Neural cell (in vitro differentiated cells): ENCODE data around the gene RGS18.

ENCODE experiments used
- EP300 ChIP-seq: fragments of 450-650 bp; conservative IDR thresholded peaks from 2 replicates; pipeline ENCODE4 v1.6.1; 2014; ENCODE audit warnings: antibody characterized with exemption, mild to moderate bottlenecking, moderate library complexity; ENCODE audit not compliant: poor library complexity, severe bottlenecking
- EZH2 ChIP-seq: fragments of 200-600, 300-800 bp; shearing (Covaris generic), sonication (generic); IDR thresholded peaks from 2 replicates; pipeline ENCODE4 v1.6.1; 2014; ENCODE audit warnings: antibody characterized with exemption, low read length, borderline replicate concordance, mild to moderate bottlenecking; ENCODE audit not compliant: insufficient read depth, poor library complexity, severe bottlenecking
- MXI1 ChIP-seq: fragments of 450-650 bp; conservative IDR thresholded peaks from 2 replicates; pipeline ENCODE4 v1.6.1; 2014; ENCODE audit warnings: antibody characterized with exemption, mild to moderate bottlenecking; ENCODE audit not compliant: poor library complexity, severe bottlenecking
- RAD21 ChIP-seq: fragments of 450-650 bp; conservative IDR thresholded peaks from 2 replicates; pipeline ENCODE4 v1.6.1; 2014; ENCODE audit warnings: antibody characterized with exemption, mild to moderate bottlenecking, moderate library complexity
- SMC3 ChIP-seq: fragments of 450-650 bp; conservative IDR thresholded peaks from 2 replicates; pipeline ENCODE4 v1.6.1; 2014; ENCODE audit warnings: antibody characterized with exemption, mild to moderate bottlenecking, moderate library complexity; ENCODE audit not compliant: poor library complexity
- TAF1 ChIP-seq: IDR thresholded peaks from 2 replicates; pipeline ENCODE4 v1.6.1; 2012; ENCODE audit warnings: low read depth
- TF ChIP-seq, protein P1 (sequence below): fragments of 450-650 bp; IDR thresholded peaks from 2 replicates; pipeline ENCODE4 v1.5.1; 2014; ENCODE audit warnings: antibody characterized with exemption, mild to moderate bottlenecking, moderate library complexity; ENCODE audit not compliant: poor library complexity, severe bottlenecking
- TF ChIP-seq, protein P2 (sequence below): IDR thresholded peaks from 2 replicates; pipeline ENCODE4 v1.6.1; 2012; ENCODE audit warnings: borderline replicate concordance

DNA sequence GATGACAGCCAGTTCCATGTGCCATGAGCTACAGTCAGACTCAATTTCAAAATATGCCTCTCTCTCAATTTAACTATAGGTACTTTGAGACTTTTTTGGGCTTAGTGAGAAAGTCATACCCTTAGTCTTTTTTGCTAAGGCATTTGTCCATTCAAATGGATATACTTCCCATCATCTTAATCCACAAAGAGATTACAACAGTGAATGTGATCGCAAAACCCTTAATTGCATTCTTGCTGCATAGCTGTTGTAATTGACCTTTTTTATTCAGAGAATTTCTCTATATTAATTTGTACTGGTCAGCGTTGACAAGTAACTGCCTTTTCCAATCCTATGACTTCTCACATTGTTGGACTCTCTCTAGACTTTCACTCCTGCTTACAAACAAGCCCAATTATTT lies 38.6 kb upstream of the RGS18 start:
- TF ChIP-seq, protein P1, sequence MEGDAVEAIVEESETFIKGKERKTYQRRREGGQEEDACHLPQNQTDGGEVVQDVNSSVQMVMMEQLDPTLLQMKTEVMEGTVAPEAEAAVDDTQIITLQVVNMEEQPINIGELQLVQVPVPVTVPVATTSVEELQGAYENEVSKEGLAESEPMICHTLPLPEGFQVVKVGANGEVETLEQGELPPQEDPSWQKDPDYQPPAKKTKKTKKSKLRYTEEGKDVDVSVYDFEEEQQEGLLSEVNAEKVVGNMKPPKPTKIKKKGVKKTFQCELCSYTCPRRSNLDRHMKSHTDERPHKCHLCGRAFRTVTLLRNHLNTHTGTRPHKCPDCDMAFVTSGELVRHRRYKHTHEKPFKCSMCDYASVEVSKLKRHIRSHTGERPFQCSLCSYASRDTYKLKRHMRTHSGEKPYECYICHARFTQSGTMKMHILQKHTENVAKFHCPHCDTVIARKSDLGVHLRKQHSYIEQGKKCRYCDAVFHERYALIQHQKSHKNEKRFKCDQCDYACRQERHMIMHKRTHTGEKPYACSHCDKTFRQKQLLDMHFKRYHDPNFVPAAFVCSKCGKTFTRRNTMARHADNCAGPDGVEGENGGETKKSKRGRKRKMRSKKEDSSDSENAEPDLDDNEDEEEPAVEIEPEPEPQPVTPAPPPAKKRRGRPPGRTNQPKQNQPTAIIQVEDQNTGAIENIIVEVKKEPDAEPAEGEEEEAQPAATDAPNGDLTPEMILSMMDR = no peak
- TF ChIP-seq, protein P2, sequence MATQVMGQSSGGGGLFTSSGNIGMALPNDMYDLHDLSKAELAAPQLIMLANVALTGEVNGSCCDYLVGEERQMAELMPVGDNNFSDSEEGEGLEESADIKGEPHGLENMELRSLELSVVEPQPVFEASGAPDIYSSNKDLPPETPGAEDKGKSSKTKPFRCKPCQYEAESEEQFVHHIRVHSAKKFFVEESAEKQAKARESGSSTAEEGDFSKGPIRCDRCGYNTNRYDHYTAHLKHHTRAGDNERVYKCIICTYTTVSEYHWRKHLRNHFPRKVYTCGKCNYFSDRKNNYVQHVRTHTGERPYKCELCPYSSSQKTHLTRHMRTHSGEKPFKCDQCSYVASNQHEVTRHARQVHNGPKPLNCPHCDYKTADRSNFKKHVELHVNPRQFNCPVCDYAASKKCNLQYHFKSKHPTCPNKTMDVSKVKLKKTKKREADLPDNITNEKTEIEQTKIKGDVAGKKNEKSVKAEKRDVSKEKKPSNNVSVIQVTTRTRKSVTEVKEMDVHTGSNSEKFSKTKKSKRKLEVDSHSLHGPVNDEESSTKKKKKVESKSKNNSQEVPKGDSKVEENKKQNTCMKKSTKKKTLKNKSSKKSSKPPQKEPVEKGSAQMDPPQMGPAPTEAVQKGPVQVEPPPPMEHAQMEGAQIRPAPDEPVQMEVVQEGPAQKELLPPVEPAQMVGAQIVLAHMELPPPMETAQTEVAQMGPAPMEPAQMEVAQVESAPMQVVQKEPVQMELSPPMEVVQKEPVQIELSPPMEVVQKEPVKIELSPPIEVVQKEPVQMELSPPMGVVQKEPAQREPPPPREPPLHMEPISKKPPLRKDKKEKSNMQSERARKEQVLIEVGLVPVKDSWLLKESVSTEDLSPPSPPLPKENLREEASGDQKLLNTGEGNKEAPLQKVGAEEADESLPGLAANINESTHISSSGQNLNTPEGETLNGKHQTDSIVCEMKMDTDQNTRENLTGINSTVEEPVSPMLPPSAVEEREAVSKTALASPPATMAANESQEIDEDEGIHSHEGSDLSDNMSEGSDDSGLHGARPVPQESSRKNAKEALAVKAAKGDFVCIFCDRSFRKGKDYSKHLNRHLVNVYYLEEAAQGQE = no peak
- TF ChIP-seq EZH2 = no peak
- TF ChIP-seq EP300 = no peak
- no peak for TF ChIP-seq MXI1
- no peak for TF ChIP-seq RAD21
- no peak for TF ChIP-seq SMC3
- TF ChIP-seq TAF1 = no peak
